Activated CD8-positive, alpha-beta T cell treated with anti-CD3 and anti-CD28 coated beads, Interleukin-2, amount 10 ng/mL, durations not matched to agents 7 days and 5 days (primary cell): ENCODE data around the gene KCND3. TPM values are rescaled to one million over a fixed set of nuclear protein-coding genes. Genes with fewer than 3 reads are reported as not detected.
"Not testable (repeated sequence)": the region's sequence is repeated elsewhere in the genome, so short reads cannot be mapped to it uniquely, and the experiment has no call there.

Experiments used
- ATAC-seq: fragments of 150-1000 bp; cut with Tn5 transposase; one replicate; pipeline ENCODE4 v1.10.0; 2021; ENCODE audit warnings: moderate library complexity
- CTCF ChIA-PET: fragments of 350-600 bp; sonication (Branson Sonifier 250); formaldehyde crosslinking; loops from one replicate; lab custom pipeline; 2021; ENCODE audit warnings: antibody characterized with exemption; lab: Charles Lee
- POLR2A ChIA-PET: fragments of 350-600 bp; sonication (Branson Sonifier 250); formaldehyde crosslinking; loops from one replicate; lab custom pipeline; 2021; ENCODE audit warnings: antibody characterized with exemption; lab: Charles Lee
- DNase-seq: peaks from one replicate; pipeline ENCODE4 v3.0.0-alpha.2; 2020
- H3K27ac Mint-ChIP-seq: one replicate; pipeline ENCODE4 v1.8.0; 2021; ENCODE audit warnings: mild to moderate bottlenecking, mixed read lengths
- H3K27me3 Mint-ChIP-seq: one replicate; pipeline ENCODE4 v1.8.0; 2021; ENCODE audit warnings: low read depth, mixed read lengths
- H3K36me3 Mint-ChIP-seq: one replicate; pipeline ENCODE4 v1.8.0; 2021; ENCODE audit warnings: low read depth, mixed read lengths
- H3K4me1 Mint-ChIP-seq: one replicate; pipeline ENCODE4 v1.8.0; 2021; ENCODE audit warnings: low read depth, mixed read lengths
- H3K4me3 Mint-ChIP-seq: one replicate; pipeline ENCODE4 v1.8.0; 2021; ENCODE audit warnings: mild to moderate bottlenecking, mixed read lengths
- H3K9me3 Mint-ChIP-seq: one replicate; pipeline ENCODE4 v1.8.0; 2022; ENCODE audit warnings: mixed read lengths; ENCODE audit not compliant: insufficient read depth
- total RNA-seq, 2 experiments: library from RNA; stranded (reverse); gene quantifications; one replicate each; pipeline ENCODE4 v1.2.3, GENCODE V29; 2021

The KCND3 gene
- total RNA-seq, 2 experiments from 2014 or later, result not detected

- Mint-ChIP-seq H3K9me3 (no peaks in the 10 kb centered on the region), H3K27ac (no peak overlapping the region), H3K27me3 (no peaks in the 10 kb centered on the region), H3K4me3 (no peak overlapping the region), H3K4me1 (no peaks in the 10 kb centered on the region), H3K36me3 (no peaks in the 10 kb centered on the region)
- no peak for DNase-seq
- ChIA-PET CTCF (no interaction called here), POLR2A (no interaction called here)
- no peak for ATAC-seq
Observed at GRCh38 chr1:111811891-111812290, 177.6 kb downstream of the KCND3 start.

- DNase-seq (no peak), ATAC-seq (no peak)
- ChIA-PET CTCF (no interaction called here), POLR2A (no interaction called here)
- no peaks in the 10 kb centered on the region for H3K9me3 Mint-ChIP-seq
- H3K4me1 Mint-ChIP-seq, result no peaks in the 10 kb centered on the region
- no peaks in the 10 kb centered on the region for H3K27me3 Mint-ChIP-seq
- no peaks in the 10 kb centered on the region for H3K36me3 Mint-ChIP-seq
- H3K4me3 Mint-ChIP-seq, result no peak overlapping the region
- no peak overlapping the region for H3K27ac Mint-ChIP-seq
Observed at GRCh38 chr1:111805251-111805650, 184.2 kb downstream of the KCND3 start.

- no peak for DNase-seq
- no peaks in the 10 kb centered on the region for H3K36me3 Mint-ChIP-seq
- H3K9me3 Mint-ChIP-seq, result no peaks in the 10 kb centered on the region
- H3K4me1 Mint-ChIP-seq, result no peaks in the 10 kb centered on the region
- H3K27ac Mint-ChIP-seq, result no peak overlapping the region
- H3K27me3 Mint-ChIP-seq, result no peaks in the 10 kb centered on the region
- ATAC-seq, result no peak
- ChIA-PET POLR2A (no interaction called here), CTCF (no interaction called here)
- no peak overlapping the region for H3K4me3 Mint-ChIP-seq
Observed at GRCh38 chr1:111804776-111805175, 184.7 kb downstream of the KCND3 start.

- Mint-ChIP-seq H3K4me1 (no peaks in the 10 kb centered on the region), H3K27me3 (peaks cover 2% of the 10 kb centered on the region), H3K36me3 (no peaks in the 10 kb centered on the region), H3K9me3 (no peaks in the 10 kb centered on the region), H3K27ac (no peak overlapping the region), H3K4me3 (no peak overlapping the region)
- ATAC-seq, result no peak
- POLR2A ChIA-PET, result no interaction called here
- DNase-seq, result no peak
- CTCF ChIA-PET, result no interaction called here
Observed at GRCh38 chr1:111803951-111804350, 185.5 kb downstream of the KCND3 start.

- Mint-ChIP-seq H3K4me1 (no peaks in the 10 kb centered on the region), H3K4me3 (no peak overlapping the region), H3K27ac (no peak overlapping the region), H3K9me3 (no peaks in the 10 kb centered on the region), H3K36me3 (no peaks in the 10 kb centered on the region), H3K27me3 (peaks cover 2% of the 10 kb centered on the region)
- ChIA-PET POLR2A (no interaction called here), CTCF (no interaction called here)
- ATAC-seq (no peak), DNase-seq (no peak)
Observed at GRCh38 chr1:111802984-111803383, 186.5 kb downstream of the KCND3 start.

- ATAC-seq (no peak), DNase-seq (no peak)
- Mint-ChIP-seq H3K27ac (no peak overlapping the region), H3K4me3 (no peak overlapping the region), H3K27me3 (peaks cover 2% of the 10 kb centered on the region), H3K4me1 (no peaks in the 10 kb centered on the region), H3K36me3 (no peaks in the 10 kb centered on the region), H3K9me3 (no peaks in the 10 kb centered on the region)
- ChIA-PET CTCF (no interaction called here), POLR2A (no interaction called here)
Observed at GRCh38 chr1:111802110-111802509, 187.4 kb downstream of the KCND3 start.

- ChIA-PET CTCF (no interaction called here), POLR2A (no interaction called here)
- ATAC-seq (no peak), DNase-seq (no peak)
- H3K9me3 Mint-ChIP-seq, result no peaks in the 10 kb centered on the region
- H3K36me3 Mint-ChIP-seq, result no peaks in the 10 kb centered on the region
- H3K4me3 Mint-ChIP-seq, result no peak overlapping the region
- peaks cover 2% of the 10 kb centered on the region for H3K27me3 Mint-ChIP-seq
- no peaks in the 10 kb centered on the region for H3K4me1 Mint-ChIP-seq
- no peak overlapping the region for H3K27ac Mint-ChIP-seq
Observed at GRCh38 chr1:111801071-111801850, 188.2 kb downstream of the KCND3 start.

- DNase-seq, H3K4me3 Mint-ChIP-seq, POLR2A ChIA-PET, H3K36me3 Mint-ChIP-seq, CTCF ChIA-PET, H3K27me3 Mint-ChIP-seq, ATAC-seq, H3K9me3 Mint-ChIP-seq, H3K27ac Mint-ChIP-seq, H3K4me1 Mint-ChIP-seq: not testable (repeated sequence)
Observed at GRCh38 chr1:111799722-111800121, 189.7 kb downstream of the KCND3 start.

- ATAC-seq, result no peak
- POLR2A ChIA-PET, result no interaction called here
- H3K9me3 Mint-ChIP-seq, result no peaks in the 10 kb centered on the region
Observed at GRCh38 chr1:111798580-111798979, 190.9 kb downstream of the KCND3 start.

GRCh38 chr1:111795401-111795800 lies 194.1 kb downstream of the KCND3 start:
- CTCF ChIA-PET, result no interaction called here

More at GRCh38 chr1:111798580-111798979, 190.9 kb downstream of the KCND3 start:
- H3K27ac Mint-ChIP-seq, result no peak overlapping the region
- CTCF ChIA-PET, result no interaction called here
- H3K27me3 Mint-ChIP-seq, result peaks cover 2% of the 10 kb centered on the region
- no peaks in the 10 kb centered on the region for H3K4me1 Mint-ChIP-seq
- no peaks in the 10 kb centered on the region for H3K36me3 Mint-ChIP-seq
- no peak for DNase-seq
- no peak overlapping the region for H3K4me3 Mint-ChIP-seq

GRCh38 chr1:111793923-111794322 lies 195.5 kb downstream of the KCND3 start:
- ChIA-PET CTCF (no interaction called here), POLR2A (no interaction called here)
- H3K9me3 Mint-ChIP-seq, result no peaks in the 10 kb centered on the region
- H3K36me3 Mint-ChIP-seq, result no peaks in the 10 kb centered on the region
- no peak overlapping the region for H3K27ac Mint-ChIP-seq
- ATAC-seq, result no peak
- H3K27me3 Mint-ChIP-seq, result peaks cover 21% of the 10 kb centered on the region
- H3K4me1 Mint-ChIP-seq, result no peaks in the 10 kb centered on the region
- no peak overlapping the region for H3K4me3 Mint-ChIP-seq
- no peak for DNase-seq

More at GRCh38 chr1:111795401-111795800, 194.1 kb downstream of the KCND3 start:
- Mint-ChIP-seq H3K4me1 (no peaks in the 10 kb centered on the region), H3K4me3 (no peak overlapping the region), H3K27me3 (peaks cover 18% of the 10 kb centered on the region), H3K36me3 (no peaks in the 10 kb centered on the region), H3K9me3 (no peaks in the 10 kb centered on the region), H3K27ac (no peak overlapping the region)
- DNase-seq, result no peak
- no peak for ATAC-seq
- POLR2A ChIA-PET, result no interaction called here

GRCh38 chr1:111792249-111792648 lies 197.2 kb downstream of the KCND3 start:
- ATAC-seq (no peak), DNase-seq (no peak)
- Mint-ChIP-seq H3K9me3 (no peaks in the 10 kb centered on the region), H3K4me3 (no peak overlapping the region), H3K27ac (no peak overlapping the region), H3K36me3 (no peaks in the 10 kb centered on the region), H3K27me3 (peaks cover 24% of the 10 kb centered on the region), H3K4me1 (no peaks in the 10 kb centered on the region)
- ChIA-PET CTCF (no interaction called here), POLR2A (no interaction called here)

GRCh38 chr1:111791776-111792175 lies 197.7 kb downstream of the KCND3 start:
- Mint-ChIP-seq H3K36me3 (no peaks in the 10 kb centered on the region), H3K27ac (no peak overlapping the region), H3K4me3 (no peak overlapping the region), H3K4me1 (no peaks in the 10 kb centered on the region), H3K9me3 (no peaks in the 10 kb centered on the region), H3K27me3 (peaks cover 25% of the 10 kb centered on the region)
- no peak for ATAC-seq
- ChIA-PET CTCF (no interaction called here), POLR2A (no interaction called here)
- no peak for DNase-seq
